Caco-2 (cell line): ENCODE results near the gene PIGL. TPM values are rescaled to one million over a fixed set of nuclear protein-coding genes. Genes with fewer than 3 reads are reported as not detected.
A peak's percentile ranks its signal among the peaks of the same experiment; 100 is the strongest.
"Not testable (repeated sequence)": the region's sequence is repeated elsewhere in the genome, so short reads cannot be mapped to it uniquely, and the experiment has no call there.

Experiments used
- BruUV-seq: library from RNA; stranded (reverse); fragments of 400-500 nt; replicated peaks from 2 replicates; lab custom pipeline; 2021; lab: Mats Ljungman, UMichigan
- CTCF ChIA-PET: fragments of 300-600 bp; sonication (Branson Sonifier 250); formaldehyde crosslinking; loops from one replicate; lab custom pipeline; 2022; ENCODE audit warnings: antibody characterized with exemption; lab: Charles Lee
- POLR2A ChIA-PET: fragments of 300-600 bp; sonication (Branson Sonifier 250); formaldehyde crosslinking; loops from one replicate; lab custom pipeline; 2022; ENCODE audit warnings: antibody characterized with exemption; lab: Charles Lee
- DNase-seq, 2 experiments: peaks; one replicate each; pipeline versions ENCODE4 v3.0.0 to v3.0.0-alpha.2; 2020 to 2022
- H3K27me3 ChIP-seq: replicated peaks from 2 replicates; pipeline ENCODE4 v1.6.0; 2011; ENCODE audit warnings: low read length; ENCODE audit not compliant: control insufficient read depth, insufficient read depth
- H3K36me3 ChIP-seq: 2 replicates; pipeline ENCODE4 v1.5.1; 2011; ENCODE audit warnings: low read length; ENCODE audit not compliant: control insufficient read depth, insufficient read depth
- H3K4me1 ChIP-seq: fragments of 250-450 bp; sonication (Bioruptor Pico); 2 replicates; pipeline ENCODE4 v1.5.1; 2020; ENCODE audit warnings: mild to moderate bottlenecking
- H3K4me3 ChIP-seq: 2 replicates; pipeline ENCODE4 v1.5.1; 2011; ENCODE audit warnings: low read depth, mild to moderate bottlenecking, control low read depth, low read length
- H3K9me3 ChIP-seq: fragments of 250-450 bp; sonication (Bioruptor Pico); 2 replicates; pipeline ENCODE4 v1.5.1; 2020; ENCODE audit warnings: mild to moderate bottlenecking, moderate library complexity
- H3K27ac Mint-ChIP-seq: one replicate; pipeline ENCODE4 v1.8.0; 2022; ENCODE audit warnings: mixed read lengths; ENCODE audit not compliant: unreplicated experiment
- H3K27me3 Mint-ChIP-seq: one replicate; pipeline ENCODE4 v1.8.0; 2022; ENCODE audit warnings: mixed read lengths; ENCODE audit not compliant: insufficient read depth, unreplicated experiment
- H3K36me3 Mint-ChIP-seq: one replicate; pipeline ENCODE4 v1.8.0; 2022; ENCODE audit warnings: mild to moderate bottlenecking, mixed read lengths; ENCODE audit not compliant: insufficient read depth, unreplicated experiment
- H3K4me1 Mint-ChIP-seq: one replicate; pipeline ENCODE4 v1.8.0; 2022; ENCODE audit warnings: low read depth, mixed read lengths; ENCODE audit not compliant: unreplicated experiment
- H3K4me3 Mint-ChIP-seq: one replicate; pipeline ENCODE4 v1.8.0; 2022; ENCODE audit warnings: mild to moderate bottlenecking, moderate library complexity, mixed read lengths; ENCODE audit not compliant: unreplicated experiment
- H3K9me3 Mint-ChIP-seq: one replicate; pipeline ENCODE4 v1.8.0; 2022; ENCODE audit warnings: mixed read lengths; ENCODE audit not compliant: unreplicated experiment
- CTCF ChIP-seq, 2 experiments: fragments of 200-600 bp in 1 of 2; IDR thresholded peaks; 1 replicate in 1 of 2; 2 replicates in 1 of 2; pipeline versions ENCODE4 v1.5.1 to v1.8.0; 2011 to 2022; ENCODE audit warnings: antibody characterized with exemption in 1 of 2, control low read depth in 1 of 2, inconsistent platforms in 1 of 2, low read depth in 1 of 2, low read length in 1 of 2, mild to moderate bottlenecking in 1 of 2, moderate library complexity in 1 of 2; ENCODE audit not compliant: insufficient read depth in 1 of 2, severe bottlenecking in 1 of 2, unreplicated experiment in 1 of 2
- intact Hi-C: fragments of 100-400 bp; cut with micrococcal nuclease; formaldehyde crosslinking; loops from one replicate; pipeline ENCODE4 v1.10.0; 2022; ENCODE audit not compliant: unreplicated experiment
- total RNA-seq: library from RNA; stranded (reverse); gene quantifications from 2 replicates; pipeline ENCODE4 v1.2.3, GENCODE V29; 2022

Gene PIGL
- total RNA-seq, 1 experiment from 2014 or later: 21.1 TPM

DNA sequence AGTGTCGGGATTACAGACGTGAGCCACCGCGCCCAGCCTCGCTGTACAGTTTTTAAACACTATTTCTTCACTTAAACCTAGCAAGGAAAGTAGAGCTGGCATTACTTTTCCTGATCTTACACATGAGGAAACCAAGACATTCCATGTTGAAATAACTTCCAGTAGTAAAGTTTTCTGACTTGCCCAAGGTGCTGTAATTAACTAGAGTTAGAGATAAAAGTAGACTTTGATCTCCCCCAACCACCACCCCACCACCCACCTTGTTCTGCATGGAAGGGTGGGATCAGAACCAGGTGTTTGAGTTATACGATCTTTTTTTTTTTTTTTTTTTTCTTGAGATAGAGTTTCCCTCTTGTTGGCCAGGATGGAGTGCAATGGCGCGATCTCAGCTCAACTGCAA is 89.2 kb downstream of the PIGL start:
- no peak for TF ChIP-seq CTCF (IDR thresholded peaks at IDR 0.05; ENCODE audit: insufficient read depth in 1 of 2, low read depth in 1 of 2, low read length in 1 of 2, severe bottlenecking in 1 of 2, unreplicated experiment in 1 of 2)
- Mint-ChIP-seq H3K27ac (no peak overlapping the region), H3K36me3 (peaks cover 13% of the 10 kb centered on the region), H3K27me3 (no peaks in the 10 kb centered on the region), H3K4me1 (peaks cover 9% of the 10 kb centered on the region), H3K4me3 (no peak overlapping the region), H3K9me3 (no peaks in the 10 kb centered on the region)
- POLR2A ChIA-PET: no interaction called here
- Histone ChIP-seq H3K36me3 (no peaks in the 10 kb centered on the region), H3K4me3 (no peak overlapping the region), H3K9me3 (no peaks in the 10 kb centered on the region), H3K27me3 (no peaks in the 10 kb centered on the region), H3K4me1 (peaks cover 3% of the 10 kb centered on the region; the same call in 1 of the 2 replicates)
- no peak for DNase-seq
- intact Hi-C loops: no loop called here
- no TSS peak for BruUV-seq
- CTCF ChIA-PET: interaction anchor here (0.7 to 1.9 kb wide), 2 partner anchors 49 to 58 kb away, joined by 3 to 8 read pairs; no protein-coding TSS in a partner anchor

- H3K4me3 ChIP-seq, BruUV-seq, H3K27ac Mint-ChIP-seq, H3K36me3 ChIP-seq, H3K4me1 Mint-ChIP-seq, CTCF ChIA-PET, POLR2A ChIA-PET, DNase-seq, intact Hi-C loops, H3K27me3 ChIP-seq, H3K9me3 ChIP-seq, H3K9me3 Mint-ChIP-seq, H3K27me3 Mint-ChIP-seq, H3K4me3 Mint-ChIP-seq: not testable (repeated sequence)
- peaks cover 13% of the 10 kb centered on the region for H3K36me3 Mint-ChIP-seq
- H3K4me1 ChIP-seq: peaks cover 16% of the 10 kb centered on the region
Observed at GRCh38 chr17:16312061-16312460, 95.1 kb downstream of the PIGL start.

DNA sequence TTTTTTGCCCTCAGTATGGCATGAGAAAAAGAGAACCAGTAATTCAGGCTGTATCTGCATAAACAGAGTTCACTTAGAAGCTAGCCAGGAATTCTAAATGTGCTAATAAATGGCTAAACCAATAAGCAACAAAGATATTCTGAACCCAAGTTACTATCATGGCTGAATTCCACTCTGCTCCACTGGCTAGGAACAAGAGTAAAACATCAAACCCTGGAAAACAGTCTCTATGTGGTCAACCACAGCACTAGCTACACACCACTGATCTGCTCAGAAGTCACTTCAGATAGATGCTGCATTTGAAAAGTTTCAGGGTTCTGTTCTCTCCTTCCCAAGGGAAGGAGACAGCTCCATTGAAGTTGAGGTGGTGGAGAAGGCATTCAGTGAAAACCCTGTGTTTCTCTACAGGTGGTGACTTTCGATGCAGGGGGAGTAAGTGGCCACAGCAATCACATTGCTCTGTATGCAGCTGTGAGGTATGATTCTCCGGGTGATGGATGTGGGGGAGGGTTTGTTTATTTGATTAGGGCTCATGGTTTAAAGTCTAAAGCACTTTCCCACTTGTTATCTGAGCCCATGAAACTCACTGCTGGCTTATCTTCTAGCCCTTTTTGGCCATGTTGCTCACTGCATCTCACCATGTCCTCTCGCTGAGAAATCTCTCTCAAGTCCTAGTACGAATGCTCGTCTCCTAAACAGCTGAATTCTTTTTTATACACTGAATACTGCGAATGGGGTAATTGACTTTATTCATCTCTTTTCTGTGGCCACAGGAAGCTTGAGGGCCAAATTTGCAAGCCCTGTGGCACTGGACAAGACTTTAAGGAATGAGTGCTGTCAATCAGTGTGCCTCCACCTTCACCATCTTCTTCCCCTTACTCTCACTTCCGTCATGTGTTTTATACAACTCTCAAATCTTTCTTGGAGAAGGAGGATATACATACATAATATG is 96.4 kb downstream of the PIGL start:
- intact Hi-C loops: no loop called here
- ChIA-PET POLR2A (interaction anchor here (0.5 to 1.0 kb wide), 2 partner anchors 21 to 39 kb away, joined by 3 to 10 read pairs; partner anchors contain the start of gene CENPV), CTCF (no interaction called here)
- Mint-ChIP-seq H3K4me1 (no peaks in the 10 kb centered on the region), H3K27ac (peak overlapping the region; percentile 48), H3K36me3 (peaks cover 13% of the 10 kb centered on the region), H3K27me3 (no peaks in the 10 kb centered on the region), H3K9me3 (no peaks in the 10 kb centered on the region), H3K4me3 (no peak overlapping the region)
- Histone ChIP-seq H3K4me3 (no peak overlapping the region), H3K36me3 (no peaks in the 10 kb centered on the region), H3K4me1 (peaks cover 16% of the 10 kb centered on the region), H3K27me3 (no peaks in the 10 kb centered on the region), H3K9me3 (no peaks in the 10 kb centered on the region)
- no TSS peak for BruUV-seq
- peak; percentile 56 to 65 for DNase-seq
- TF ChIP-seq CTCF (IDR thresholded peaks at IDR 0.05; ENCODE audit: insufficient read depth in 1 of 2, low read depth in 1 of 2, low read length in 1 of 2, severe bottlenecking in 1 of 2, unreplicated experiment in 1 of 2): no peak
